HG03103 (cell line): ENCODE data around the gene FAM181B.
A peak's percentile ranks its signal among the peaks of the same experiment; 100 is the strongest.

Experiments used
- ATAC-seq: cut with Tn5 transposase; IDR thresholded peaks from one replicate; pipeline ENCODE4 v1.9.1; 2021; ENCODE audit warnings: low read depth; ENCODE audit not compliant: unreplicated experiment

FAM181B gene

DNA sequence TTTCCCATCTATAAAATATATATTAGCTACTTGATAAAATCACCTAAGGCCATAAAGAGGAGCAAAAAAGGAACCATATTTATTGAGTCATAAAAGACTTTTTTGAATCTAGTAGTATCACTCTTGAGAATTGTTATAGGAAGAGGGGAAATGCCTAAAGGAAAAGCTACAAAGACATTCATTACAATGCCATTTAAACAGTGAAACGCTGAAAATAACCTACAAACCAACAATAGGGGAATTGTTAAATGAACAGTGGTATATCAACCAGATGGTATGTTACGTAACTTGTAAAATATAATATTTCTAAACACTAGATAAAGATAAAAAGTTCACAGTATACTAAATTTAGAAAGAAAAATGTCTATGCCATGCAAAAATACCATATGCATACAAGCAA lies 47.5 kb downstream of the FAM181B start:
- ATAC-seq, result no peak

DNA sequence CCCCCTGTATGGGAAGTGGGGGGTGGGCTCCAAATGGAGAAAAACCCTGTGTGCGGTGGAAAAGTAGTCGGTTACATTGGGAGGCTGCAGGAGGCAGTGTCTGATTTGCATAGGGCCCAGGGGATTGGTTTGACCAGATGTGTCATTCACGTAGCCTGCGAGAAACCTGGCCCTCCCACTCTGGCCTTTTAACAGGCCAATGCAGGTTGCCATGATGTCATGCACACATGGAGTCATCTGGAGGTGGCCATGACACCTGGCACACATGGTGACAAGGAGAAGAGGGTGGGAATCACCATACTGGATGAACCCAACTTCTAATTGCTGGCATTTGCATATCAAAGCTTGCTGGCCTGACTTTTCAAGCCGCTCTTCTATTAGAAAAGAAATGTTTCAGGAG lies 50.6 kb downstream of the FAM181B start:
- ATAC-seq, result no peak

DNA sequence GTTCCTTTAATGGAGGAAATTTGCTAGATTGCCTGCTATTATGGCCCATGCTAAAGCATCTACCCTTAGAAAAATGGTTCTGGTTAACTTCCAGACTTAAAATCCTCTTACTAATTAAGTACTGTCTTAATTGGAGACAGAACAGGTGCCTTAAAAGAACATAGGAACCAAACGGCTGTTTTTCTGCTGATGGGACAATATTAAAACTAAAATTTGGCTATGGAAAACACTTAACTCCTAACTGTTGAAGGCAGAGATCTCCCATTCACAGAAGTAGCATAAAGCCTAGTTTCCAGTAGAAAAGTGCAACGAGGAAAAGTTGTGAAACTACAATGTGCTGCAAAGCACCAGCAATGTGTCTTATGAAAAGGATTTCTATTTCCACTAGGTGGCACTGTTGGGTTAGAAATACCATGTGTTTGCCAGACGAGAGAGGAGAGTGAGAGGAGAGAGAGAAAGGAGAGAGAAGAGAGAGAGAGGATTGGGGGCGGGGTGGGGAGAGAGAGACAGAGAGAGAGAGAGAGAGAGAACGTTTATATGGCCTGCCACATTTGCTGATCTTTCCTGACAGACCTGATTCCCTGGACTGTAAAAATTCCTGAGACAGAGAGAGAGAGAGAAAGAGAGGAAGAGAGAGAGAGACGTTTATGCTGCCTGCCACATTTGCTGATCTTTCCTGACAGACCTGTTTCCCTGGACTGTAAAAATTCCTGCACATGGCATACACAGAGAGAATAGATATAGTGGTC lies 51.5 kb downstream of the FAM181B start:
- ATAC-seq, result peak; percentile 92

DNA sequence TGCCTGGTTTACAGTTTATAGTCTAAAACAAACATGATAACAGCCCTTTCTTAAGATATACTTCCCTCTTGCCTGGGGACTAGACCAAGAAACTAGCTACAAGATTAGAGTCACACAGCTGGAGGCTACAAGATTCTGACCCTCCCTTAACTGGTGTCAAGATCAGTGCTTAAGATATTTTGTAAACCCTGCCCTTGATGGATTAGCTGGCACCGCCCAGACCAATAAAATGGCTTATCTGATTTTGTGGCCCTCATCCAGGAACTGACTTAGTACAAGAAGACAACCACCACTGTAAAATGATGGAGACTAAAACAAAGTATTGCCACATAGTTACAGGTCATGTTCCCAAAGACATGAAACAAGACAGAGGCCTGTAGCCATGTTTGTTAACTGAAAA lies 53.4 kb downstream of the FAM181B start:
- ATAC-seq, result no peak
